Vagina (tissue), 2 donors: ENCODE results near the gene SLC30A2.

Experiments
- CTCF ChIP-seq, 3 experiments: fragments of 450-650 bp in 2 of 3; fragments of 200-600 bp in 1 of 3; sonication (generic) in 1 of 3; IDR thresholded peaks; one replicate each; pipeline ENCODE4 v1.5.1; 2017 to 2019; ENCODE audit warnings: antibody characterized with exemption in 3 of 3, mild to moderate bottlenecking in 2 of 3, moderate library complexity in 2 of 3
- POLR2A ChIP-seq, 2 donors: fragments of 450-650 bp; IDR thresholded peaks; one replicate each; pipeline ENCODE4 v1.6.1; 2017; ENCODE audit warnings: antibody characterized with exemption in 2 of 2, mild to moderate bottlenecking in 2 of 2, moderate library complexity in 2 of 2
- POLR2AphosphoS5 ChIP-seq, 2 donors: sonication (generic); formaldehyde crosslinking; IDR thresholded peaks; one replicate each; pipeline ENCODE4 v1.9.0; 2017; ENCODE audit warnings: antibody characterized with exemption in 2 of 2, mild to moderate bottlenecking in 2 of 2, low read depth in 1 of 2; ENCODE audit not compliant: insufficient read depth in 1 of 2

- TF ChIP-seq CTCF (IDR thresholded peaks at IDR 0.05) (no peak), POLR2AphosphoS5 (IDR thresholded peaks at IDR 0.05; ENCODE audit: insufficient read depth in 1 of 2, low read depth in 1 of 2) (no peak), POLR2A (IDR thresholded peaks at IDR 0.05) (no peak)
These were observed 56.3 kb downstream of the SLC30A2 start for GRCh38 chr1:25989440-25990234.
